HG03045 (cell line): ENCODE data around the gene NKAIN2.

Source experiments
- ATAC-seq: cut with Tn5 transposase; IDR thresholded peaks from one replicate; pipeline ENCODE4 v1.9.1; 2021; ENCODE audit warnings: mild to moderate bottlenecking, moderate library complexity; ENCODE audit not compliant: unreplicated experiment

Gene NKAIN2

GRCh38 chr6:124073820-124074587 lies 270.3 kb downstream of the NKAIN2 start:
- no peak for ATAC-seq

- ATAC-seq: no peak
Measured at GRCh38 chr6:124074606-124075005, 270.9 kb downstream of the NKAIN2 start.

- ATAC-seq: no peak
Measured at GRCh38 chr6:124076336-124077048, 272.8 kb downstream of the NKAIN2 start.

GRCh38 chr6:124078169-124078568 lies 274.5 kb downstream of the NKAIN2 start:
- no peak for ATAC-seq

GRCh38 chr6:124080483-124080882 lies 276.8 kb downstream of the NKAIN2 start:
- ATAC-seq: no peak

- no peak for ATAC-seq
Measured at GRCh38 chr6:124090491-124090890, 286.8 kb downstream of the NKAIN2 start.

- ATAC-seq: no peak
Measured at GRCh38 chr6:124099520-124099919, 295.9 kb downstream of the NKAIN2 start.

GRCh38 chr6:124110514-124110913 lies 306.8 kb downstream of the NKAIN2 start:
- no peak for ATAC-seq

GRCh38 chr6:124119596-124119995 lies 315.9 kb downstream of the NKAIN2 start:
- no peak for ATAC-seq

GRCh38 chr6:124123617-124124209 lies 320.0 kb downstream of the NKAIN2 start:
- no peak for ATAC-seq

GRCh38 chr6:124131259-124131658 lies 327.6 kb downstream of the NKAIN2 start:
- no peak for ATAC-seq

- ATAC-seq: no peak
Measured at GRCh38 chr6:124131779-124132178, 328.1 kb downstream of the NKAIN2 start.

GRCh38 chr6:124132256-124132655 lies 328.6 kb downstream of the NKAIN2 start:
- ATAC-seq: no peak

- no peak for ATAC-seq
Measured at GRCh38 chr6:124142852-124143251, 339.2 kb downstream of the NKAIN2 start.

- no peak for ATAC-seq
Measured at GRCh38 chr6:124143435-124143834, 339.8 kb downstream of the NKAIN2 start.

GRCh38 chr6:124147621-124148020 lies 344.0 kb downstream of the NKAIN2 start:
- ATAC-seq: no peak

GRCh38 chr6:124148236-124148957 lies 344.7 kb downstream of the NKAIN2 start:
- ATAC-seq: no peak

- no peak for ATAC-seq
Measured at GRCh38 chr6:124149646-124150045, 346.0 kb downstream of the NKAIN2 start.

- ATAC-seq: no peak
Measured at GRCh38 chr6:124158024-124158423, 354.4 kb downstream of the NKAIN2 start.

- no peak for ATAC-seq
Measured at GRCh38 chr6:124163676-124164075, 360.0 kb downstream of the NKAIN2 start.

- ATAC-seq: no peak
Measured at GRCh38 chr6:124164343-124164742, 360.7 kb downstream of the NKAIN2 start.
